EH (cell line): ENCODE measurements around the gene ENO4.

ENCODE experiments used
- DNase-seq: peaks from one replicate; pipeline ENCODE4 v3.0.0-alpha.2; 2015; ENCODE audit warnings: low read depth

ENO4 gene

GRCh38 chr10:116849248-116850057 is at the start of gene ENO4:
Gene ENO4 (plus strand): TSS chr10:116849499. CDS start chr10:116849567, 68 bp downstream.
- DNase-seq: peak; percentile 87

- no peak for DNase-seq
Observed at GRCh38 chr10:116800286-116800929, 48.9 kb upstream of the ENO4 start.

GRCh38 chr10:116801658-116802057 is 47.6 kb upstream of the ENO4 start:
- no peak for DNase-seq

- DNase-seq: no peak
Observed at GRCh38 chr10:116802474-116802873, 46.8 kb upstream of the ENO4 start.

GRCh38 chr10:116802876-116803275 is 46.4 kb upstream of the ENO4 start:
- no peak for DNase-seq

GRCh38 chr10:116803451-116804249 is 45.6 kb upstream of the ENO4 start:
- DNase-seq: no peak

GRCh38 chr10:116808706-116809105 is 40.6 kb upstream of the ENO4 start:
- no peak for DNase-seq

GRCh38 chr10:116809483-116810119 is 39.7 kb upstream of the ENO4 start:
- no peak for DNase-seq

GRCh38 chr10:116810120-116810500 is 39.2 kb upstream of the ENO4 start:
- no peak for DNase-seq

- no peak for DNase-seq
Observed at GRCh38 chr10:116810895-116811294, 38.4 kb upstream of the ENO4 start.

GRCh38 chr10:116811691-116812090 is 37.6 kb upstream of the ENO4 start:
- DNase-seq: no peak

- peak; percentile 32 for DNase-seq
Observed at GRCh38 chr10:116815641-116816415, 33.5 kb upstream of the ENO4 start.

- no peak for DNase-seq
Observed at GRCh38 chr10:116817178-116817577, 32.1 kb upstream of the ENO4 start.

- DNase-seq: no peak
Observed at GRCh38 chr10:116817780-116818343, 31.4 kb upstream of the ENO4 start.

- DNase-seq: no peak
Observed at GRCh38 chr10:116819999-116820677, 29.2 kb upstream of the ENO4 start.

- no peak for DNase-seq
Observed at GRCh38 chr10:116825901-116826300, 23.4 kb upstream of the ENO4 start.

GRCh38 chr10:116826803-116827202 is 22.5 kb upstream of the ENO4 start:
- peak; percentile 53 for DNase-seq

GRCh38 chr10:116827214-116827671 is 22.1 kb upstream of the ENO4 start:
- no peak for DNase-seq

- no peak for DNase-seq
Observed at GRCh38 chr10:116828116-116828515, 21.2 kb upstream of the ENO4 start.

- no peak for DNase-seq
Observed at GRCh38 chr10:116829711-116830110, 19.6 kb upstream of the ENO4 start.
